Lung (tissue), 12 donors: ENCODE measurements around the gene SURF6. TPM values are rescaled to one million over a fixed set of nuclear protein-coding genes. Genes with fewer than 3 reads are reported as not detected.
"Not testable (repeated sequence)": the region's sequence is repeated elsewhere in the genome, so short reads cannot be mapped to it uniquely, and the experiment has no call there.

Experiments used
- ATAC-seq: fragments of 200-7000 bp; cut with Tn5 transposase; one replicate; pipeline ENCODE4 v1.9.1; 2020; ENCODE audit warnings: moderate number of reproducible peaks; ENCODE audit not compliant: insufficient read depth, low FRiP score
- DNase-seq, 3 donors: peaks; one replicate each; pipeline ENCODE4 v3.0.0-alpha.2; 2013 to 2017
- H3K27ac ChIP-seq, 2 donors: one replicate each; pipeline ENCODE4 v1.5.1; 2013; ENCODE audit warnings: mild to moderate bottlenecking in 2 of 2, moderate library complexity in 2 of 2, control low read depth in 1 of 2, inconsistent platforms in 1 of 2, low read depth in 1 of 2, low read length in 1 of 2
- H3K27me3 ChIP-seq, 3 donors: one replicate each; pipeline ENCODE4 v1.5.1; 2013; ENCODE audit warnings: low read length in 2 of 3; ENCODE audit not compliant: control insufficient read depth in 3 of 3, insufficient read depth in 3 of 3
- H3K36me3 ChIP-seq, 4 donors: one replicate each; pipeline ENCODE4 v1.5.1; 2013; ENCODE audit warnings: low read length in 4 of 4, mild to moderate bottlenecking in 1 of 4, moderate library complexity in 1 of 4; ENCODE audit not compliant: control insufficient read depth in 4 of 4, insufficient read depth in 4 of 4
- H3K4me1 ChIP-seq, 5 donors: one replicate each; pipeline ENCODE4 v1.5.1; 2013; ENCODE audit warnings: low read length in 5 of 5, mild to moderate bottlenecking in 2 of 5, moderate library complexity in 1 of 5; ENCODE audit not compliant: control insufficient read depth in 5 of 5, insufficient read depth in 5 of 5
- H3K4me3 ChIP-seq: one replicate; pipeline ENCODE4 v1.5.1; 2013; ENCODE audit warnings: mild to moderate bottlenecking, control low read depth, moderate library complexity
- H3K9ac ChIP-seq, 2 donors: one replicate each; pipeline ENCODE4 v1.5.1; 2013; ENCODE audit warnings: low read length in 2 of 2, control low read depth in 1 of 2; ENCODE audit not compliant: insufficient read depth in 1 of 2
- H3K9me3 ChIP-seq, 4 donors: one replicate each; pipeline ENCODE4 v1.5.1; 2013; ENCODE audit warnings: low read length in 3 of 4, mild to moderate bottlenecking in 1 of 4, moderate library complexity in 1 of 4; ENCODE audit not compliant: control insufficient read depth in 4 of 4, insufficient read depth in 3 of 4
- CTCF ChIP-seq: IDR thresholded peaks from 2 replicates; pipeline ENCODE4 v1.5.1; 2012; ENCODE audit warnings: mild to moderate bottlenecking; ENCODE audit errors: control extremely low read depth, extremely low read depth
- WGBS, 2 donors: extraction: QIAGEN DNeasy Blood & Tissue Kit; methylation state at CpG; one replicate each; pipeline ENCODE4 v1.1.7; 2013; 5-methylcytosine and 5-hydroxymethylcytosine counted together
- polyA plus RNA-seq, 2 donors: library from polyadenylated mRNA; stranded (reverse); fragments of 200-250 nt; gene quantifications; one replicate each; pipeline ENCODE4 v1.2.1, GENCODE V29; 2013
- total RNA-seq, 2 donors: library from RNA; depleted of rRNA in 1 of 2; stranded (reverse); fragments of >200 nt in 1 of 2; gene quantifications; one replicate each; pipeline ENCODE4 v1.2.1, GENCODE V29; 2014 to 2021
- donor health status: control.
- donor health status: control.
- donor health status: Bipolar disorder and iron deficiency.
- donor health status: healthy.
- donor health status: DM: yes; HTN: yes; CAD: no.

SURF6 gene
- total and polyA plus RNA-seq, 4 donors, result 13.7 to 25.6 (median 23.8) TPM

- ATAC-seq (no peak), DNase-seq (no peak)
- Histone ChIP-seq H3K36me3 (peaks cover 0 to 2% (median 0%) of the 10 kb centered on the region in 4 donors), H3K4me3 (no peak overlapping the region), H3K27me3 (no peaks in the 10 kb centered on the region), H3K27ac (no peak overlapping the region), H3K4me1 (peaks cover 0 to 12% (median 0%) of the 10 kb centered on the region in 5 donors), H3K9ac (no peak overlapping the region), H3K9me3 (no peaks in the 10 kb centered on the region)
- no peak for TF ChIP-seq CTCF
- 94% methylated on average over 14 of the region's 14 CpGs for WGBS, 2 donors
These were observed 43.4 kb upstream of the SURF6 start for GRCh38 chr9:133379153-133380086.

DNA sequence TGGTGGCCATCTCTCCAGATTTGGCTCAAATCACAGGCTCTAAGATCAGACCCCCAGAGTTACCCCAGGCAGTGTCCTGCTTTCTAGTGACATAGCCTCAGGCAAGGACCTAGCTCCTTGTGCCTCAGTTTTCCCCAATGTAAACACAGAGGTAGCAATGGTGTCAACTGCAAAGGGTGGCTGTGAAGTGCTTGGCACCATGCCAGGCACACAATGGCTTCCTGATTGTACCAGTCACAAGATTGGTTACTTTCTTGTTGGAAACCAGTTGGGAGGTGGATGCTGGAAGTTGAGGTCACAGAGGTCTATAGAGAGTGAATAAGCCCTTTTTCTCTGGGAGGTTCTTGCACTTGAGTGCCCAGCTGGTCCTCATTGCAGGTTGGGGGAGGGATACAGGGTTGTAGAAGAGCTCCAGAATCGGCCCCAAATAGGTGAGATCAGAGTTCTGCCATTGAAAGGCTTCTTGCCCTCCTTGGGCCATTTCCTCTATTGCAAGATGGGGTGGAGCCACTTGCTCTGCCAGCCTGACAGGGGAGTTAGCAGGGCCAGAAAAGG is 42.5 kb upstream of the SURF6 start:
- 53 to 73% methylated on average over 1 of the region's 1 CpG for WGBS, 2 donors
- H3K27ac ChIP-seq, result no peak overlapping the region
- TF ChIP-seq CTCF, result no peak
- ATAC-seq (no peak), DNase-seq (no peak)
- H3K36me3 ChIP-seq, result peaks cover 0 to 2% (median under 1%) of the 10 kb centered on the region in 4 donors
- H3K4me3 ChIP-seq, result no peak overlapping the region
- H3K4me1 ChIP-seq, result peaks cover 0 to 19% (median 0%) of the 10 kb centered on the region in 5 donors
- H3K9ac ChIP-seq, result no peak overlapping the region
- H3K27me3 ChIP-seq, result no peaks in the 10 kb centered on the region
- no peaks in the 10 kb centered on the region for H3K9me3 ChIP-seq

DNA sequence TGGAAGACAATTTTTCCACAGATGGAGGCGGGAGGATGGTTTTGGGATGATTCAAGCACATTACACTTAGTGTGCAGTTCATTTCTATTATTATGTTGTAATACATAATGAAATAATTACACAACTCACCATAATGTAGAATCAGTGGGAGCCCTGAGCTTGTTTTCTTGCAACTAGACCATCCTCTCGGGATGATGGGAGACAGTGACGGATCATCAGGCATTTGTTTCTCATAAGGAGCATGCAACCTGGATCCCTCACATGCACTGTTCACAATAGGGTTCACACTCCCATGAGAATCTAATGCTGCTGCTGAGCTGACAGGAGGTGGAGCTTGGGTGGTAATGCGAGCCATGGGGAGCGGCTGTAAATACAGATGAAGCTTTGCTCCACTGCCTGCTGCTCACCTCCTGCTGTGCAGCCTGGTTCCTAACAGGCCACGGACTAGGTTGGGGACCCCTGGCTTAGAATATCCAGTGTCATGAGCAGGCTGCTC is 41.8 kb upstream of the SURF6 start:
- peaks cover 0 to 19% (median 1%) of the 10 kb centered on the region in 5 donors for H3K4me1 ChIP-seq
- 79 to 83% methylated on average over 6 of the region's 6 CpGs for whole genome bisulfite sequencing, 2 donors
- no peak overlapping the region for H3K9ac ChIP-seq
- H3K36me3 ChIP-seq, result peaks cover 0 to 8% (median 4%) of the 10 kb centered on the region in 4 donors
- DNase-seq (no peak), ATAC-seq (no peak)
- H3K27ac ChIP-seq, result no peak overlapping the region
- H3K9me3 ChIP-seq, result no peaks in the 10 kb centered on the region
- no peak overlapping the region for H3K4me3 ChIP-seq
- H3K27me3 ChIP-seq, result no peaks in the 10 kb centered on the region
- TF ChIP-seq CTCF, result no peak

DNA sequence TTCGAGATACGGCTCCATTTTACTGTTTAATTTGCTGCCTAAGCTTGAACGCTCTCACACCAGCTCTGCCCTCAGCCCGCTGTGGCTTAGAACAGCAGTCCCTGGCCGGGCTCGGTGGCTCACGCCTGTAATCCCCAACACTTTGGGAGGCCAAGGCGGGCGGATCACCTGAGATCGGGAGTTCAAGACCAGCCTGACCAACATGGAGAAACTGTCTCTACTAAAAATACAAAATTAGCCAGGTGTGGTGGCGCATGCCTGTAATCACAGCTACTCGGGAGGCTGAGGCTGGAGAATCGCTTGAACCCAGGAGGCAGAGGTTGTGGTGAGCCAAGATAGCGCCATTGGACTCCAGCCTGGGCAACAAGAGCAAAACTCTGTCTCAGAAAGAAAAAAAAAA is 41.3 kb upstream of the SURF6 start:
- 91 to 94% methylated on average over 14 of the region's 14 CpGs for WGBS, 2 donors
- not testable (repeated sequence) for DNase-seq, H3K27me3 ChIP-seq, ATAC-seq, H3K4me3 ChIP-seq, H3K27ac ChIP-seq, H3K9ac ChIP-seq, H3K9me3 ChIP-seq
- H3K36me3 ChIP-seq, result peaks cover 0 to 13% (median 5%) of the 10 kb centered on the region in 4 donors
- peaks cover 0 to 21% (median 3%) of the 10 kb centered on the region in 5 donors for H3K4me1 ChIP-seq
